HEK293 (cell line): ENCODE data around the gene SLC2A8.

Experiments used
- FEZF1 ChIP-seq: fragments of 450-650 bp; formaldehyde crosslinking; IDR thresholded peaks from 2 replicates; pipeline ENCODE4 v1.5.1; 2016; ENCODE audit warnings: missing biosample characterization, missing genetic modification characterization
- ZEB2 ChIP-seq: fragments of 450-650 bp; formaldehyde crosslinking; IDR thresholded peaks from 2 replicates; pipeline ENCODE4 v1.5.1; 2016; ENCODE audit warnings: missing biosample characterization, missing genetic modification characterization
- ZFP37 ChIP-seq: fragments of 450-650 bp; formaldehyde crosslinking; IDR thresholded peaks from 2 replicates; pipeline ENCODE4 v1.5.1; 2016; ENCODE audit warnings: missing biosample characterization, missing genetic modification characterization
- ZIC2 ChIP-seq: fragments of 450-650 bp; formaldehyde crosslinking; IDR thresholded peaks from 2 replicates; pipeline ENCODE4 v1.5.1; 2016; ENCODE audit warnings: missing biosample characterization, missing genetic modification characterization
- ZNF121 ChIP-seq: fragments of 450-650 bp; formaldehyde crosslinking; IDR thresholded peaks from 2 replicates; pipeline ENCODE4 v1.5.1; 2016; ENCODE audit warnings: missing biosample characterization, missing genetic modification characterization
- ZNF16 ChIP-seq: fragments of 450-650 bp; formaldehyde crosslinking; IDR thresholded peaks from 2 replicates; pipeline ENCODE4 v1.5.1; 2016; ENCODE audit warnings: low read depth, missing biosample characterization, missing genetic modification characterization
- ZNF2 ChIP-seq: fragments of 450-650 bp; formaldehyde crosslinking; IDR thresholded peaks from 2 replicates; pipeline ENCODE4 v1.5.1; 2016; ENCODE audit warnings: missing biosample characterization, missing genetic modification characterization
- ZNF23 ChIP-seq: fragments of 450-650 bp; formaldehyde crosslinking; IDR thresholded peaks from 2 replicates; pipeline ENCODE4 v1.5.1; 2016; ENCODE audit warnings: missing biosample characterization, missing genetic modification characterization, borderline replicate concordance
- ZNF302 ChIP-seq: fragments of 450-650 bp; formaldehyde crosslinking; IDR thresholded peaks from 2 replicates; pipeline ENCODE4 v1.5.1; 2016; ENCODE audit warnings: missing biosample characterization, missing genetic modification characterization, low read depth
- ZNF311 ChIP-seq: fragments of 450-650 bp; formaldehyde crosslinking; IDR thresholded peaks from 2 replicates; pipeline ENCODE4 v1.5.1; 2017; ENCODE audit warnings: missing biosample characterization, missing genetic modification characterization, borderline replicate concordance
- ZNF341 ChIP-seq: fragments of 450-650 bp; formaldehyde crosslinking; IDR thresholded peaks from 2 replicates; pipeline ENCODE4; 2016; ENCODE audit warnings: low read depth, missing biosample characterization, missing genetic modification characterization
- ZNF350 ChIP-seq: fragments of 450-650 bp; formaldehyde crosslinking; IDR thresholded peaks from 2 replicates; pipeline ENCODE4 v1.5.0; 2017; ENCODE audit warnings: missing biosample characterization, mild to moderate bottlenecking, missing genetic modification characterization
- ZNF354C ChIP-seq: fragments of 450-650 bp; formaldehyde crosslinking; IDR thresholded peaks from 2 replicates; pipeline ENCODE4 v1.5.1; 2016; ENCODE audit warnings: missing biosample characterization, missing genetic modification characterization, low read depth, borderline replicate concordance
- ZNF391 ChIP-seq: fragments of 450-650 bp; formaldehyde crosslinking; IDR thresholded peaks from 2 replicates; pipeline ENCODE4 v1.5.1; 2016; ENCODE audit warnings: low read depth, missing biosample characterization, missing genetic modification characterization, borderline replicate concordance
- ZNF404 ChIP-seq: fragments of 450-650 bp; formaldehyde crosslinking; IDR thresholded peaks from 2 replicates; pipeline ENCODE4 v1.5.1; 2017; ENCODE audit warnings: missing biosample characterization, missing genetic modification characterization
- ZNF416 ChIP-seq: fragments of 450-650 bp; formaldehyde crosslinking; IDR thresholded peaks from 2 replicates; pipeline ENCODE4 v1.5.1; 2016; ENCODE audit warnings: missing biosample characterization, missing genetic modification characterization
- ZNF558 ChIP-seq: fragments of 450-650 bp; formaldehyde crosslinking; IDR thresholded peaks from 2 replicates; pipeline ENCODE4 v1.5.1; 2016; ENCODE audit warnings: missing biosample characterization, missing genetic modification characterization
- ZNF571 ChIP-seq: fragments of 450-650 bp; formaldehyde crosslinking; IDR thresholded peaks from 2 replicates; pipeline ENCODE4 v1.5.0; 2017; ENCODE audit warnings: missing biosample characterization, missing genetic modification characterization
- ZNF623 ChIP-seq: fragments of 450-650 bp; formaldehyde crosslinking; IDR thresholded peaks from 2 replicates; pipeline ENCODE4 v1.5.1; 2016; ENCODE audit warnings: missing biosample characterization, missing genetic modification characterization
- ZNF654 ChIP-seq: fragments of 450-650 bp; formaldehyde crosslinking; IDR thresholded peaks from 2 replicates; pipeline ENCODE4 v1.5.1; 2016; ENCODE audit warnings: low read depth, missing biosample characterization, missing genetic modification characterization
- ZNF747 ChIP-seq: fragments of 450-650 bp; formaldehyde crosslinking; IDR thresholded peaks from 2 replicates; pipeline ENCODE4 v1.5.1; 2016; ENCODE audit warnings: missing biosample characterization, missing genetic modification characterization
- ZNF837 ChIP-seq: fragments of 450-650 bp; formaldehyde crosslinking; IDR thresholded peaks from 2 replicates; pipeline ENCODE4 v1.5.1; 2016; ENCODE audit warnings: missing biosample characterization, missing genetic modification characterization
- TF ChIP-seq, protein P1 (sequence below): sonication (generic); formaldehyde crosslinking; IDR thresholded peaks from 2 replicates; pipeline ENCODE4 v1.8.1; 2022; ENCODE audit warnings: mild to moderate bottlenecking, moderate library complexity, missing genetic modification reagents
- TF ChIP-seq, protein P2 (sequence below): fragments of 450-650 bp; formaldehyde crosslinking; IDR thresholded peaks from 2 replicates; pipeline ENCODE4 v1.5.1; 2016; ENCODE audit warnings: missing biosample characterization, missing genetic modification characterization
- TF ChIP-seq, protein P3 (sequence below): IDR thresholded peaks from 2 replicates; pipeline ENCODE4 v1.6.1; 2011; ENCODE audit warnings: mild to moderate bottlenecking, low read depth, low read length, borderline replicate concordance
- TF ChIP-seq, protein P4 (sequence below): fragments of 450-650 bp; formaldehyde crosslinking; IDR thresholded peaks from 2 replicates; pipeline ENCODE4 v1.5.1; 2017; ENCODE audit warnings: missing biosample characterization, missing genetic modification characterization
- TF ChIP-seq, protein P5 (sequence below): fragments of 450-650 bp; formaldehyde crosslinking; IDR thresholded peaks from 2 replicates; pipeline ENCODE4 v1.5.1; 2017; ENCODE audit warnings: missing biosample characterization, mild to moderate bottlenecking, missing genetic modification characterization, moderate library complexity
- TF ChIP-seq, protein P6 (sequence below): fragments of 450-650 bp; formaldehyde crosslinking; IDR thresholded peaks from 2 replicates; pipeline ENCODE4 v1.5.1; 2016; ENCODE audit warnings: missing biosample characterization, missing genetic modification characterization

SLC2A8 gene

DNA sequence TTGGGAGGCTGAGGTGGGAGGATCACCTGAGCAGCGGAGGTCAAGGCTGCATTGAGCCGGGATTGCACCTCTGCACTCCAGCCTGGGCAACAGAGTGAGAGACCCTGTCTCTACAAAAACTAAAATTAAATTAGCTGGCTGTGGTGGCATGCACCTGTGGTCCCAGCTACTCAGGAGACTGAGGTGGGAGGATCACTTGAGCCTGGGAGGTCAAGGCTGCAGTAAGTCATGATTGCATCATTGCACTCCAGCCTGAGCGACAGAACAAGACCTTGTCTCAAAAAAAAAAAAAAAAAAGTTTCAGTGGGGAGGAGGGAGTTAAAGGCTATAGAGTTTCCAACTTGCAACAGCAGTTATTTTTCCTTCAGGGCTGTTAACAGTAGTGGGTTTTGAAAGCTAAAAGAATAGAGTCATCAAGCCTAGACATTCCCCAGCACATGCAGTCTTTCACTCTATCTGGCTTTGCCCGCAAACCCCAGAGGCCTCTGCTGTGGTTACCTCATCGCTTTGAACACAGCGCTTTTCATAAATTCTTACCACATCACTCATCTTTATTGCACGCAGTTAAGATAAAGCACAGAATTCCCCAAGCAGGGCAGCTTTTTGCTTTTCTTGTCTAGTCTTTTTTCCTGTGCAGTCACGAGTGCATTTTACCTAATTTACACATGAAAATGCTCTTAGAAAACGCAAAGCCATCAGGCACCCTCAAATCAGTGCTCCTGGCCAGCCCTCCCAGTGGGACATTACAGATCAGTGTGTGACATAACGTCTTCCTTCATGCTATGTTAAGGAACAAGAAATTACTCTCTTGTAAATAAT, 8.7 kb upstream of the SLC2A8 start (continued):
- TF ChIP-seq, protein P1, sequence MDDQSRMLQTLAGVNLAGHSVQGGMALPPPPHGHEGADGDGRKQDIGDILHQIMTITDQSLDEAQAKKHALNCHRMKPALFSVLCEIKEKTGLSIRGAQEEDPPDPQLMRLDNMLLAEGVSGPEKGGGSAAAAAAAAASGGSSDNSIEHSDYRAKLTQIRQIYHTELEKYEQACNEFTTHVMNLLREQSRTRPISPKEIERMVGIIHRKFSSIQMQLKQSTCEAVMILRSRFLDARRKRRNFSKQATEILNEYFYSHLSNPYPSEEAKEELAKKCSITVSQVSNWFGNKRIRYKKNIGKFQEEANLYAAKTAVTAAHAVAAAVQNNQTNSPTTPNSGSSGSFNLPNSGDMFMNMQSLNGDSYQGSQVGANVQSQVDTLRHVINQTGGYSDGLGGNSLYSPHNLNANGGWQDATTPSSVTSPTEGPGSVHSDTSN (CRISPR knock-in tag), result no peak
- TF ChIP-seq ZNF654 (tag by site-specific recombination), result 0 out of 2 replicates have a peak, but pooled peaks have one; percentile 8
- TF ChIP-seq, protein P2, sequence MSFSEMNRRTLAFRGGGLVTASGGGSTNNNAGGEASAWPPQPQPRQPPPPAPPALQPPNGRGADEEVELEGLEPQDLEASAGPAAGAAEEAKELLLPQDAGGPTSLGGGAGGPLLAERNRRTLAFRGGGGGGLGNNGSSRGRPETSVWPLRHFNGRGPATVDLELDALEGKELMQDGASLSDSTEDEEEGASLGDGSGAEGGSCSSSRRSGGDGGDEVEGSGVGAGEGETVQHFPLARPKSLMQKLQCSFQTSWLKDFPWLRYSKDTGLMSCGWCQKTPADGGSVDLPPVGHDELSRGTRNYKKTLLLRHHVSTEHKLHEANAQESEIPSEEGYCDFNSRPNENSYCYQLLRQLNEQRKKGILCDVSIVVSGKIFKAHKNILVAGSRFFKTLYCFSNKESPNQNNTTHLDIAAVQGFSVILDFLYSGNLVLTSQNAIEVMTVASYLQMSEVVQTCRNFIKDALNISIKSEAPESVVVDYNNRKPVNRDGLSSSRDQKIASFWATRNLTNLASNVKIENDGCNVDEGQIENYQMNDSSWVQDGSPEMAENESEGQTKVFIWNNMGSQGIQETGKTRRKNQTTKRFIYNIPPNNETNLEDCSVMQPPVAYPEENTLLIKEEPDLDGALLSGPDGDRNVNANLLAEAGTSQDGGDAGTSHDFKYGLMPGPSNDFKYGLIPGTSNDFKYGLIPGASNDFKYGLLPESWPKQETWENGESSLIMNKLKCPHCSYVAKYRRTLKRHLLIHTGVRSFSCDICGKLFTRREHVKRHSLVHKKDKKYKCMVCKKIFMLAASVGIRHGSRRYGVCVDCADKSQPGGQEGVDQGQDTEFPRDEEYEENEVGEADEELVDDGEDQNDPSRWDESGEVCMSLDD (tag by site-specific recombination), result no peak
- no peak for TF ChIP-seq ZNF837 (tag by site-specific recombination)
- TF ChIP-seq, protein P3, sequence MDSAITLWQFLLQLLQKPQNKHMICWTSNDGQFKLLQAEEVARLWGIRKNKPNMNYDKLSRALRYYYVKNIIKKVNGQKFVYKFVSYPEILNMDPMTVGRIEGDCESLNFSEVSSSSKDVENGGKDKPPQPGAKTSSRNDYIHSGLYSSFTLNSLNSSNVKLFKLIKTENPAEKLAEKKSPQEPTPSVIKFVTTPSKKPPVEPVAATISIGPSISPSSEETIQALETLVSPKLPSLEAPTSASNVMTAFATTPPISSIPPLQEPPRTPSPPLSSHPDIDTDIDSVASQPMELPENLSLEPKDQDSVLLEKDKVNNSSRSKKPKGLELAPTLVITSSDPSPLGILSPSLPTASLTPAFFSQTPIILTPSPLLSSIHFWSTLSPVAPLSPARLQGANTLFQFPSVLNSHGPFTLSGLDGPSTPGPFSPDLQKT, result no peak
- TF ChIP-seq, protein P4, sequence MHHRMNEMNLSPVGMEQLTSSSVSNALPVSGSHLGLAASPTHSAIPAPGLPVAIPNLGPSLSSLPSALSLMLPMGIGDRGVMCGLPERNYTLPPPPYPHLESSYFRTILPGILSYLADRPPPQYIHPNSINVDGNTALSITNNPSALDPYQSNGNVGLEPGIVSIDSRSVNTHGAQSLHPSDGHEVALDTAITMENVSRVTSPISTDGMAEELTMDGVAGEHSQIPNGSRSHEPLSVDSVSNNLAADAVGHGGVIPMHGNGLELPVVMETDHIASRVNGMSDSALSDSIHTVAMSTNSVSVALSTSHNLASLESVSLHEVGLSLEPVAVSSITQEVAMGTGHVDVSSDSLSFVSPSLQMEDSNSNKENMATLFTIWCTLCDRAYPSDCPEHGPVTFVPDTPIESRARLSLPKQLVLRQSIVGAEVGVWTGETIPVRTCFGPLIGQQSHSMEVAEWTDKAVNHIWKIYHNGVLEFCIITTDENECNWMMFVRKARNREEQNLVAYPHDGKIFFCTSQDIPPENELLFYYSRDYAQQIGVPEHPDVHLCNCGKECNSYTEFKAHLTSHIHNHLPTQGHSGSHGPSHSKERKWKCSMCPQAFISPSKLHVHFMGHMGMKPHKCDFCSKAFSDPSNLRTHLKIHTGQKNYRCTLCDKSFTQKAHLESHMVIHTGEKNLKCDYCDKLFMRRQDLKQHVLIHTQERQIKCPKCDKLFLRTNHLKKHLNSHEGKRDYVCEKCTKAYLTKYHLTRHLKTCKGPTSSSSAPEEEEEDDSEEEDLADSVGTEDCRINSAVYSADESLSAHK (tag by site-specific recombination), result peak; percentile 95
- peak; percentile 99 for TF ChIP-seq FEZF1 (tag by site-specific recombination)
- TF ChIP-seq ZNF416 (tag by site-specific recombination), result no peak
- no peak for TF ChIP-seq ZNF302 (tag by site-specific recombination)
- TF ChIP-seq ZNF121 (tag by site-specific recombination), result peak; percentile 68; the same call in 1 of the 2 replicates
- TF ChIP-seq ZIC2 (tag by site-specific recombination), result peak; percentile 91
- TF ChIP-seq ZFP37 (tag by site-specific recombination), result 0 out of 2 replicates have a peak, but pooled peaks have one; percentile 31
- TF ChIP-seq ZNF747 (tag by site-specific recombination), result no peak
- TF ChIP-seq, protein P5, sequence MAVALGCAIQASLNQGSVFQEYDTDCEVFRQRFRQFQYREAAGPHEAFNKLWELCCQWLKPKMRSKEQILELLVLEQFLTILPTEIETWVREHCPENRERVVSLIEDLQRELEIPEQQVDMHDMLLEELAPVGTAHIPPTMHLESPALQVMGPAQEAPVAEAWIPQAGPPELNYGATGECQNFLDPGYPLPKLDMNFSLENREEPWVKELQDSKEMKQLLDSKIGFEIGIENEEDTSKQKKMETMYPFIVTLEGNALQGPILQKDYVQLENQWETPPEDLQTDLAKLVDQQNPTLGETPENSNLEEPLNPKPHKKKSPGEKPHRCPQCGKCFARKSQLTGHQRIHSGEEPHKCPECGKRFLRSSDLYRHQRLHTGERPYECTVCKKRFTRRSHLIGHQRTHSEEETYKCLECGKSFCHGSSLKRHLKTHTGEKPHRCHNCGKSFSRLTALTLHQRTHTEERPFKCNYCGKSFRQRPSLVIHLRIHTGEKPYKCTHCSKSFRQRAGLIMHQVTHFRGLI, result 0 out of 2 replicates have a peak, but pooled peaks have one; percentile 28
- no peak for TF ChIP-seq ZNF354C (tag by site-specific recombination)
- peak; percentile 82 for TF ChIP-seq ZNF558
- no peak for TF ChIP-seq ZNF16 (tag by site-specific recombination)
- TF ChIP-seq ZNF571 (tag by site-specific recombination), result no peak
- peak; percentile 56; the same call in 1 of the 2 replicates for TF ChIP-seq ZNF2
- TF ChIP-seq ZNF623 (tag by site-specific recombination), result no peak
- 0 out of 2 replicates have a peak, but pooled peaks have one; percentile 36 for TF ChIP-seq ZNF391 (tag by site-specific recombination)
- no peak for TF ChIP-seq ZNF311 (tag by site-specific recombination)
- TF ChIP-seq ZNF404 (tag by site-specific recombination), result no peak
- TF ChIP-seq, protein P6, sequence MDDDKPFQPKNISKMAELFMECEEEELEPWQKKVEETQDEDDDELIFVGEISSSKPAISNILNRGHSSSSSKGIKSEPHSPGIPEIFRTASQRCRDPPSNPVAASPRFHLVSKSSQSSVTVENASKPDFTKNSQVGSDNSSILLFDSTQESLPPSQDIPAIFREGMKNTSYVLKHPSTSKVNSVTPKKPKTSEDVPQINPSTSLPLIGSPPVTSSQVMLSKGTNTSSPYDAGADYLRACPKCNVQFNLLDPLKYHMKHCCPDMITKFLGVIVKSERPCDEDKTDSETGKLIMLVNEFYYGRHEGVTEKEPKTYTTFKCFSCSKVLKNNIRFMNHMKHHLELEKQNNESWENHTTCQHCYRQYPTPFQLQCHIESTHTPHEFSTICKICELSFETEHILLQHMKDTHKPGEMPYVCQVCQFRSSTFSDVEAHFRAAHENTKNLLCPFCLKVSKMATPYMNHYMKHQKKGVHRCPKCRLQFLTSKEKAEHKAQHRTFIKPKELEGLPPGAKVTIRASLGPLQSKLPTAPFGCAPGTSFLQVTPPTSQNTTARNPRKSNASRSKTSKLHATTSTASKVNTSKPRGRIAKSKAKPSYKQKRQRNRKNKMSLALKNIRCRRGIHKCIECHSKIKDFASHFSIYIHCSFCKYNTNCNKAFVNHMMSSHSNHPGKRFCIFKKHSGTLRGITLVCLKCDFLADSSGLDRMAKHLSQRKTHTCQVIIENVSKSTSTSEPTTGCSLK (tag by site-specific recombination), result no peak
- TF ChIP-seq ZEB2 (tag by site-specific recombination), result peak; percentile 98
- peak; percentile 79 for TF ChIP-seq ZNF341 (tag by site-specific recombination)
- no peak for TF ChIP-seq ZNF23 (tag by site-specific recombination)
- no peak for TF ChIP-seq ZNF350 (tag by site-specific recombination)
